Measurements from ENCODE around the gene FHIP2A. TPM values are rescaled to one million over a fixed set of nuclear protein-coding genes. Genes with fewer than 3 reads are reported as not detected.

FHIP2A gene
- polyA plus RNA-seq, 3 donors = 29.8 to 38.6 (median 33.4) TPM

Other genes with a start within 250 kb of the FHIP2A start
- 100 to 1,000 TPM in 2 of 3 donors, 10 to 100 TPM in 1; 86.6 to 120 (median 104) TPM for gene ABLIM1, start 163.5 kb upstream of the FHIP2A start, polyA plus RNA-seq (ENCODE audit: insufficient read length in 3 of 3)
- gene TRUB1, start 116.4 kb downstream of the FHIP2A start, polyA plus RNA-seq (ENCODE audit: insufficient read length in 3 of 3) = 10 to 100 TPM; 32.8 to 38.6 (median 37.0) TPM

All from renal cortex interstitium (tissue), 3 donors.